ENCODE data around the gene PADI6.

Gene PADI6

DNA sequence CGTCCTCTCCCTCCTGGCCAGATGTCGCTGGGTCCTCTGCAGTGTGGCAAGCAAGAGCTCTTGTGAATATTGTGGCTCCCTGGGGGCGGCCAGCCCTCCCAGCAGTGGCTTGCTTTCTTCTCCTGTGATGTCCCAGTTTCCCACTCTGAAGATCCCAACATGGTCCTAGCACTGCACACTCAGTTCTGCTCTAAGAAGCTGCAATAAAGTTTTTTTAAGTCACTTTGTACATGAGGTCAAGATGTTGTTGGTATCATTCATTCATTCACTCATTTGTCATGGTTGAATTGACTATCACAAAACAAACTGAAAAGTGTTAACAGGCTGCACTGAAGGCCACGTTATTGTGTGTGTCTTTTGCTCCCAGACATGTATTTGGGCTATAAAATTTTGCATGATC, 8.2 kb upstream of the PADI6 start:
- TF ChIP-seq CTCF (IDR thresholded peaks at IDR 0.05; ENCODE audit: insufficient read depth, low read depth, low read length, missing control alignments) = no peak
- H3K4me3 ChIP-seq (ENCODE audit: low read length) = no peak overlapping the region
- no peak for DNase-seq (ENCODE audit: low read depth)

- peak; percentile 86 for DNase-seq (ENCODE audit: low read depth)
- H3K4me3 ChIP-seq (ENCODE audit: low read length) = no peak overlapping the region
Measured at GRCh38 chr1:17365293-17365692, 6.7 kb upstream of the PADI6 start.

GRCh38 chr1:17369466-17369865, 2.5 kb upstream of the PADI6 start:
- peak; percentile 95 for DNase-seq (ENCODE audit: low read depth)
- H3K4me3 ChIP-seq (ENCODE audit: low read length) = no peak overlapping the region
- no peak for TF ChIP-seq CTCF (IDR thresholded peaks at IDR 0.05; ENCODE audit: insufficient read depth, low read depth, low read length, missing control alignments)

More at GRCh38 chr1:17365293-17365692, 6.7 kb upstream of the PADI6 start:
- no peak for TF ChIP-seq CTCF (IDR thresholded peaks at IDR 0.05; ENCODE audit: insufficient read depth, low read depth, low read length, missing control alignments)

DNA sequence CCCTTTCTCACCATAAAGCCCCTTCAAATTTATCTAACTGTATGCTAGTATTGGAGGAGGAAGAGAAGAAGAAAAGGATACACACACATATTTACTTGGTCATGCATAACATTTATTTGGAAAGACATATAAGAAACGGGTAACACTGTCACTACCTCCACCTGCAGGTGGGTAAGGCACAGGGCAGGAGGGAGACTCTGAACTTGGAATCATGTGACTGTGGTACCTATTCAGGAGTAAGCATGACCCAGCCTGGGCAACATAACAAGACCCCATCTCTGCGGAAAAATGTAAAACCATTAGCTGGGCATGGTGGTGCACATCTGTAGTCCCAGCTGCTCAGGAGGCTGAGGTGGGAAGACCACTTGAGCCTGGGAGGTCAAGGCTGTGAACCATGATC, 1.4 kb upstream of the PADI6 start:
- peak; percentile 70 for DNase-seq (ENCODE audit: low read depth)
- H3K4me3 ChIP-seq (ENCODE audit: low read length) = no peak overlapping the region
- TF ChIP-seq CTCF (IDR thresholded peaks at IDR 0.05; ENCODE audit: insufficient read depth, low read depth, low read length, missing control alignments) = peak; percentile 71

DNA sequence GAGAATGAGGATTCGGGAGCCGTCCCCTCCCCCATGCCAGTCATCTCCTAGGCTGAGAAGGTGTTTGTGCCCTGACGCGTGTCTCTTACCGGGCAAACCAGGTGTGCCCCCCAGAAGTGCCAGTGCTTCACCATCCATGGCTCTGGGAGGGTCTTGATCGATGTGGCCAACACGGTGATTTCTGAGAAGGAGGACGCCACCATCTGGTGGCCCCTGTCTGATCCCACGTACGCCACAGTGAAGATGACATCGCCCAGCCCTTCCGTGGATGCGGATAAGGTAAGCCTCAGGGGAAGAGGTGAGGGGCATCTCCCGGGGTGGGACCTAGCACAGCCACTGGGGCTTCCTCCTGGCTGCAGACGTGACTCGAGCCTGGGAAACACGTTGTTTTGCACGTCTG, 959 bp downstream of the PADI6 start:
- H3K4me3 ChIP-seq (ENCODE audit: low read length) = no peak overlapping the region
- DNase-seq (ENCODE audit: low read depth) = no peak
- no peak for TF ChIP-seq CTCF (IDR thresholded peaks at IDR 0.05; ENCODE audit: insufficient read depth, low read depth, low read length, missing control alignments)

DNA sequence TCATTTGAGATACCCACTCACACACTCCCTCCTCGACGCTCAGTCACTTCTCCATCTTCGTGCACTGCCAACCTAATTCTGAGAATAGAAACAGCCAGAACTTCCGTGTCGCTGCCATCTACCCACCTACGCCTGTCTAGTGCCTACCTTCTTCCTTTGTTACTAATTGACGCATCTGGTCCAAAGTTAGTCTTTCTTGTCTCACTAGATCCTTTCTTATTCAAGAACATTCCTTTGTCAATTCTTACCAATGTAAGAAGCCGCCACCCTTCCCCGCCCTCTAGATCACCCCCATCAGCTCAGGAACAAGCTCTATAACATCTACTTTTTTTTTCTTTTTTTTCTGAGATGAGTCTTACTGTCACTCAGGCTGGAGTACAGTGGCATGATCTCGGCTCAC, 3.7 kb downstream of the PADI6 start:
- no peak for TF ChIP-seq CTCF (IDR thresholded peaks at IDR 0.05; ENCODE audit: insufficient read depth, low read depth, low read length, missing control alignments)
- DNase-seq (ENCODE audit: low read depth) = no peak
- no peak overlapping the region for H3K4me3 ChIP-seq (ENCODE audit: low read length)

GRCh38 chr1:17377325-17377953, 5.4 kb downstream of the PADI6 start:
- peak; percentile 71 for DNase-seq (ENCODE audit: low read depth)
- TF ChIP-seq CTCF (IDR thresholded peaks at IDR 0.05; ENCODE audit: insufficient read depth, low read depth, low read length, missing control alignments) = no peak

More at GRCh38 chr1:17377325-17377953, 5.4 kb downstream of the PADI6 start:
- H3K4me3 ChIP-seq (ENCODE audit: low read length) = no peak overlapping the region
